Colonic mucosa (tissue), 4 donors: ENCODE measurements around the gene CNOT6. TPM values are rescaled to one million over a fixed set of nuclear protein-coding genes. Genes with fewer than 3 reads are reported as not detected.

Experiments
- DNase-seq: peaks from one replicate; pipeline ENCODE4 v3.0.0-alpha.2; 2020
- H3K27ac ChIP-seq: fragments of 200-600 bp; one replicate; pipeline ENCODE4 v1.8.0; 2021
- H3K27me3 ChIP-seq: fragments of 200-600 bp; one replicate; pipeline ENCODE4 v1.8.0; 2021
- H3K36me3 ChIP-seq: fragments of 200-600 bp; one replicate; pipeline ENCODE4 v1.8.0; 2021
- H3K4me1 ChIP-seq: fragments of 200-600 bp; one replicate; pipeline ENCODE4 v1.8.0; 2021; ENCODE audit warnings: mild to moderate bottlenecking
- H3K4me3 ChIP-seq: fragments of 200-600 bp; one replicate; pipeline ENCODE4 v1.8.0; 2021
- H3K9ac ChIP-seq, 2 donors: one replicate each; pipeline ENCODE4 v1.7.0; 2013; ENCODE audit warnings: control low read depth in 2 of 2, low read depth in 2 of 2, low read length in 2 of 2
- H3K9me3 ChIP-seq: fragments of 200-600 bp; one replicate; pipeline ENCODE4 v1.8.0; 2021
- intact Hi-C: fragments of 100-400 bp; cut with DNase I; formaldehyde crosslinking; loops from one replicate; pipeline ENCODE4 v1.14.1; 2022
- total RNA-seq, 2 donors: library from RNA; stranded (reverse); fragmentation: NEBNext Ultra II Directional in 1 of 2; extraction: Animal tissue kit (Norgen Biotek cat#: 25700) in 1 of 2; gene quantifications; one replicate each; pipeline ENCODE4 v1.2.1, GENCODE V29; 2021
- TF ChIP-seq, protein P1 (sequence below): fragments of 200-600 bp; IDR thresholded peaks from one replicate; pipeline ENCODE4 v1.8.0; 2022; ENCODE audit warnings: antibody characterized with exemption, mild to moderate bottlenecking
- donor health status: healthy.
- donor health status: DM: no; HTN: no; CAD: no.
- donor health status: DM: no; HTN: no; CAD: no.

CNOT6 gene
- total RNA-seq, 2 donors from 2014 or later = 35.5 to 38.2 TPM

DNA sequence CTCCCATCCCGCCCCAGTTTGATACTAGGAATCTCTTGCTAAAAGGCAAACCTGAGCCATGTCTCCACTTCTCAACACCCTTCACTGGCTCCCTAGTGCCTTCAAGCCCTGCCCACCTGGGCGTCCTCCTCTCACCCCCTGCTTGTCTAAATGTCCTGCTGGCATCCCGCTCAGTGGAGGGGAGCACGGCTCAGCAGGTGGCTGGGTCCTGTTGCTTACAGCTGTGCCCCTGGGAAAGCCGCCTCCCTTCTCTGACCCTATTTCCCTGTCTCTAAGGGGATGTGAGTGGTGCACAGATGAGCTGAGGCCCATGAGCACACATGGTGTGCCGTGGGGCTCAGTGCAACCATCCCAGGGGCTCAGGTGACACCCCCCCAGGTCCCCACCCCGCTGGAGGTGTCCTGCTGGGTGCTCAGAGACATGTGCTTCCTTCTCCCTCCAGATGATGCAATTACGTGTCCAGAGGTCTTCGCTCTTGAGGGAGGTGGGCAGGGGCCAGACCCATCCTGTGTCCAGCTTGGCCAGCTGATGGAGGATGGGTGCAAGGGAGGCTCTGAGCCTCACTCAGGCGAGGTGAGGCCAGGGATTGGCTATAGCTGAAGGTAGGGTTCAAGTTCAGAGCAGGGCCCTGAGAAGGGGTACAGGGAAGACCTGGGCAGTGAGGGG is 131.1 kb downstream of the CNOT6 start:
- DNase-seq = no peak
- no peak overlapping the region for H3K4me3 ChIP-seq
- no peaks in the 10 kb centered on the region for H3K9me3 ChIP-seq
- intact Hi-C loops = no loop called here
- no peaks in the 10 kb centered on the region for H3K4me1 ChIP-seq
- H3K27ac ChIP-seq = no peak overlapping the region
- H3K27me3 ChIP-seq = no peaks in the 10 kb centered on the region
- no peak overlapping the region for H3K9ac ChIP-seq
- H3K36me3 ChIP-seq = no peaks in the 10 kb centered on the region
- TF ChIP-seq, protein P1, sequence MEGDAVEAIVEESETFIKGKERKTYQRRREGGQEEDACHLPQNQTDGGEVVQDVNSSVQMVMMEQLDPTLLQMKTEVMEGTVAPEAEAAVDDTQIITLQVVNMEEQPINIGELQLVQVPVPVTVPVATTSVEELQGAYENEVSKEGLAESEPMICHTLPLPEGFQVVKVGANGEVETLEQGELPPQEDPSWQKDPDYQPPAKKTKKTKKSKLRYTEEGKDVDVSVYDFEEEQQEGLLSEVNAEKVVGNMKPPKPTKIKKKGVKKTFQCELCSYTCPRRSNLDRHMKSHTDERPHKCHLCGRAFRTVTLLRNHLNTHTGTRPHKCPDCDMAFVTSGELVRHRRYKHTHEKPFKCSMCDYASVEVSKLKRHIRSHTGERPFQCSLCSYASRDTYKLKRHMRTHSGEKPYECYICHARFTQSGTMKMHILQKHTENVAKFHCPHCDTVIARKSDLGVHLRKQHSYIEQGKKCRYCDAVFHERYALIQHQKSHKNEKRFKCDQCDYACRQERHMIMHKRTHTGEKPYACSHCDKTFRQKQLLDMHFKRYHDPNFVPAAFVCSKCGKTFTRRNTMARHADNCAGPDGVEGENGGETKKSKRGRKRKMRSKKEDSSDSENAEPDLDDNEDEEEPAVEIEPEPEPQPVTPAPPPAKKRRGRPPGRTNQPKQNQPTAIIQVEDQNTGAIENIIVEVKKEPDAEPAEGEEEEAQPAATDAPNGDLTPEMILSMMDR = no peak

DNA sequence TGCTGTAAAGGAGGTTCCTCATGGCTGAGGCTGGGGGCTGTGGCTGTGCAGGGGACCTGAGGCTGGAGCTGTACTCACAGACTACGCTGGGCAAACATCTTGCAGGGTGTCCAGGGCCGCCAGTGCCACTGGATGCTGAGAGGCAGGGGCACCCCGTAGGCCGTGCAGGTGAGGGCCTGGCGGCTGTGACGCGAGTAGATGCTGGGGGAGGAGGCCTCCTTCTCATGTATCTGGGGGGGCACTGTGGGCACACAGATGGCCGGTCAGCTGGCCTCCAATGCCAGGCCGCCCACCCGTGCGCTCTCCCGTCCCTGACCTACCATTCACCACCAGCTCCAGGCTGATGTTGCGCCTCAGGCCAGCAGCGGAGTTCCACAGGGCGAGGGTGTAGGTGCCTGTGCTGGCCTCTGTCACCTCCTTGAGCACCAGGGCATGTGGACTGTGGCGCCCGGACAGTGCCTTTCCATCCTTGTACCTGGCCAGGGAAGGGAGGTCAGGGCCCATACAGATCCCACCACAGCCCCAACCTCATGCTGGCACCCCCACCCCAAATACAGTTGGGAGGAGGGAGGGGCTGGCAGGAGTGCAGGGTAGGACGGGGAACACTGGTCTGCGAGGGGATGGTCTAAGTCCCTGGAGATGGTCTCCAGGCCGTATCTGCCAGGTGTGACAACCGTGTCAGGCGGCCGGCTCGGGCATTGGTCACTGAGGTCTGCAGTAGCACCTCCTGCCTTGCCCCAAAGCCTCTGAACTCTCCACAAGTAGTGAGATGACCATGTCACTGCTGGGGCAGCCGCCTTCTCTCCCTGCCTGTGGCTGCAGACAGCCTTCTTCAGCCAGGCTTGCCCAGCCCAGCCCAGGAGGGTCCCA is 131.8 kb downstream of the CNOT6 start:
- no peaks in the 10 kb centered on the region for H3K4me1 ChIP-seq
- TF ChIP-seq, protein P1 = no peak
- no peak overlapping the region for H3K4me3 ChIP-seq
- no peaks in the 10 kb centered on the region for H3K9me3 ChIP-seq
- no peak overlapping the region for H3K27ac ChIP-seq
- no peaks in the 10 kb centered on the region for H3K27me3 ChIP-seq
- H3K36me3 ChIP-seq = no peaks in the 10 kb centered on the region
- intact Hi-C loops = no loop called here
- no peak for DNase-seq
- no peak overlapping the region for H3K9ac ChIP-seq

DNA sequence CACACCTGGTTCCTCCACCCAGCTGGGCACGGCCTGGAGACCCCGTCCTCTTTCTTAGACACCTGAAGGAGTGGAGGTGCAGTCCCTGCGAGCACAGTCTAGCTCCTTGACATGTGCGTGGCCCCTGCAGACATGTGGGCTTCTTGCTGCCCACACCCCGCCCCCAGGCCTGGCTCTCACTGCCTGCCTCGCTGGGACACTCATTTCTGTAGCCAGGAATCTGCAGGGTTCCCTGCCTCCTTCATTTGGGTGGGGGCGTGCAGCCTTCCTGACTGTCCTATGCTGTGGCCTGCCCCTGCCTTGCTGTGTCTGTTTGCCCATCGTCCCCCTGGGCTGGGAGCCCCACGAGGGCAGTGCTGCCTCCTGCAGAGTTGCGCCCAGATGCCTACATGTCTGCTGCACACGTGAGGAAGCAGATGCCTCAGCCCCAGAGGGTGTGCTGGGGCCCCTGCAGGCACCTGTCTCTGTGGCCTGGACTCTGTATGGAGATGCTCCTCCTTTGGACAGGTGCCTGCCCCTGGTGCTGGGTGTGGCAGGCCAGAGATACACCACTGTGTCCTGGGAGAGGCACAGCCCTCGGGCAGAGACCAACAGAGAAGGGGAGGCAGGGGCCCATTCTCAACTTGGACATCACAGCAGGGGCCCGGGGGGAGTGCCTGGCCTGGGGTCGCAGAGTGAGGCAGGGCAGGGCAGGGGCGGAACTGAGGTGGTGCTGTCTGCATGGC is 132.6 kb downstream of the CNOT6 start:
- Histone ChIP-seq H3K4me3 (no peak overlapping the region), H3K9ac (no peak overlapping the region), H3K27ac (no peak overlapping the region), H3K36me3 (no peaks in the 10 kb centered on the region), H3K9me3 (no peaks in the 10 kb centered on the region), H3K27me3 (no peaks in the 10 kb centered on the region), H3K4me1 (no peaks in the 10 kb centered on the region)
- intact Hi-C loops = no loop called here
- no peak for DNase-seq
- TF ChIP-seq, protein P1 = no peak

DNA sequence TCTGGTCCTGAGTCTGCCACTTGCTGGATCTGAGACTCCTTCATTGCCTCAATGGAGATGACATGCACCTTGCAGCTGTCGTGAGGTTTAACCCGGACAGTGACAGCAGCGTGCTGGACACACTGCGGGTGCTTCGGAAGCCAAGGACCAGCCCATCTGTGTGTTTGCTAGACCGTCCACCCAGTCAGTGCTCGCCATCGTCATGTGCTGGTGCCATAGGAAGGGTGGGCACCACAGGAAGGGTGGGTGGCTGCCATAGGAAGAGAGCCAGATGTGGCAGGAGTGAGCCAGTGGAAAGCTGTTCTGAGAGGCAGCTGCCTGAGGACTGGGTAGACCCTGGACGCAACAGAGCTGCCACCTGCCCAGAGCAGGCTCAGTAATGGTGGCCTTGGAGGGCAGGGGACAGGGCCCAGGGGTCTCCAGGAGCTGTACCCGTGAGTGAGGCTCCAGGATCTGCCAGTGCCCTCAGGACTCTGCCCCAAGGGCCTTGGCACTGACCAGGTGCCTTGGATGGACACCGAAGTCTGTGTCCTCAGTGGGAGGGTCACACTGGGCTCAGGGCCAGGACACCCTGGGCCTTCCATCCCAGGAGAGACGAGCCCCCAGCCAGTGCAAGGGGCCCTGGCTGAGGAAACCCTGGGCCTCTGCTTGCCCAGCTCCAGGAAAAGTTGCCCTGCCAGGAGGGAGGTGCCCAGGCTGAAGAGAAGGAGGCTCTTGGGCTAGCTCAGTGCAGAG is 133.4 kb downstream of the CNOT6 start:
- no peaks in the 10 kb centered on the region for H3K9me3 ChIP-seq
- DNase-seq = no peak
- no peak overlapping the region for H3K9ac ChIP-seq
- H3K36me3 ChIP-seq = no peaks in the 10 kb centered on the region
- intact Hi-C loops = no loop called here
- no peaks in the 10 kb centered on the region for H3K4me1 ChIP-seq
- H3K27ac ChIP-seq = no peak overlapping the region
- H3K4me3 ChIP-seq = no peak overlapping the region
- no peaks in the 10 kb centered on the region for H3K27me3 ChIP-seq
- TF ChIP-seq, protein P1 = no peak

Other genes with a start within 250 kb of the CNOT6 start
- 10 to 100 TPM; 46.4 to 50.2 TPM for gene MAPK9, start 202.3 kb upstream of the CNOT6 start, total RNA-seq
- 1 to 10 TPM in 1 of 2 donors, under 1 TPM in 1; 0.62 to 3.2 TPM for gene GFPT2, start 141.0 kb upstream of the CNOT6 start, total RNA-seq
- gene SCGB3A1, start 97.1 kb downstream of the CNOT6 start, total RNA-seq = 1 to 10 TPM in 1 of 2 donors, not detected in 1; 1.1 TPM
- 1 to 10 TPM; 3.1 to 3.3 TPM for gene FLT4, start 155.2 kb downstream of the CNOT6 start, total RNA-seq
- not detected for gene OR2Y1, start 245.7 kb downstream of the CNOT6 start, total RNA-seq